Activated CD4-positive, alpha-beta T cell treated with anti-CD3 and anti-CD28 coated beads, Interleukin-2, amount 10 ng/mL, durations not matched to agents 24 days and 14 days (primary cell): ENCODE data around the gene PHF14. TPM values are rescaled to one million over a fixed set of nuclear protein-coding genes. Genes with fewer than 3 reads are reported as not detected.

Source experiments
- DNase-seq: peaks from one replicate; pipeline ENCODE4 v3.0.0; 2022
- H3K27ac Mint-ChIP-seq: one replicate; pipeline ENCODE4 v1.8.0; 2022; ENCODE audit warnings: mild to moderate bottlenecking, mixed read lengths
- H3K27me3 Mint-ChIP-seq: one replicate; pipeline ENCODE4 v1.8.0; 2022; ENCODE audit warnings: mixed read lengths
- H3K36me3 Mint-ChIP-seq: one replicate; pipeline ENCODE4 v1.8.0; 2022; ENCODE audit warnings: low read depth, mild to moderate bottlenecking, mixed read lengths
- H3K4me1 Mint-ChIP-seq: one replicate; pipeline ENCODE4 v1.8.0; 2021; ENCODE audit warnings: mixed read lengths
- H3K4me3 Mint-ChIP-seq: one replicate; pipeline ENCODE4 v1.8.0; 2022; ENCODE audit warnings: mild to moderate bottlenecking, moderate library complexity, mixed read lengths
- H3K9me3 Mint-ChIP-seq: one replicate; pipeline ENCODE4 v1.8.0; 2021; ENCODE audit warnings: mixed read lengths
- intact Hi-C: fragments of 100-400 bp; cut with micrococcal nuclease; formaldehyde crosslinking; loops from one replicate; pipeline ENCODE4 v1.15.1; 2023
- total RNA-seq: library from RNA; stranded (reverse); gene quantifications from 2 replicates; pipeline ENCODE4 v1.2.3, GENCODE V29; 2022

Gene PHF14
- total RNA-seq, 1 donor from 2014 or later, result 42.7 TPM

DNA sequence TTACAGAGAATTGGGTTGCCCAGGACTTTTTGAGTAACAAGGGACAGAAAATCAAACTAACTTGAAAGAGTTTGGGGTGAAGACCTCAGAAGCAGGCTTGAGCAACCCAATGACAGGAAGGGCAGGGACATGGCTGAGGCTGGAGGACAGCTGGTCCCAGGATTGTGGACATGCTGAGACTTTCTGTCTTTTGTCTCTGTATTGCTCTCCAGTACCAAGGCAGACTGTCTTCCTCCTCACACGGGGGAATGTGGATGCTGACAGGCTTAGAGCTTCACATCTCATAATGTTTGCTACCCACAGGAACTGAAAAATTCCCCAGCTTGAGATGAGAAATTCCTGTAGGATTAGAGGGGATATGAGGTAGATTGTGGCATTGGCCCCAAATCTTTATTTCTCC lies 229.6 kb downstream of the PHF14 start:
- Mint-ChIP-seq H3K4me3 (no peak overlapping the region), H3K9me3 (no peaks in the 10 kb centered on the region), H3K27ac (no peak overlapping the region), H3K4me1 (no peaks in the 10 kb centered on the region), H3K36me3 (no peaks in the 10 kb centered on the region), H3K27me3 (no peaks in the 10 kb centered on the region)
- DNase-seq, result no peak
- intact Hi-C loops, result no loop called here

DNA sequence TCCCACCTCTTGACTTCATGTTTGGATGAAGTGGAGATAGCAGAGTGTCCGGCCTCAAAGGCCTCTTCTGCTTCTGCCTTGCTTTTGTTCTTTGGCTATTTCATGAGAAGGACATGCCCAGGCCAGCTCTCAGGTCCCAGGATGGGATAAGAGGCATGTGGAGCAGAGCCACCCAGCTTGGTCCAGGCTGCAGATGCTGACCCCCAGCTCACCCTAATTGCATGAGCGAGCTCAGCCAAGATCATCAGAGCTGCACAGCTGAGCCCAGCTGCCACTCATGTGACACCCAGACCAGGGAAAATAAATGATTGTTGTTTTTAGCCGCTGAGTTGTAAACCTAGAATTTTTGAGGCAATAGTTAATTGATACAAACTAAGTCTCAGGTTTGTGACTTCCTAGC lies 230.0 kb downstream of the PHF14 start:
- H3K4me1 Mint-ChIP-seq, result no peaks in the 10 kb centered on the region
- H3K27me3 Mint-ChIP-seq, result no peaks in the 10 kb centered on the region
- no peaks in the 10 kb centered on the region for H3K36me3 Mint-ChIP-seq
- intact Hi-C loops, result no loop called here
- no peak overlapping the region for H3K4me3 Mint-ChIP-seq
- no peak for DNase-seq
- H3K9me3 Mint-ChIP-seq, result no peaks in the 10 kb centered on the region
- no peak overlapping the region for H3K27ac Mint-ChIP-seq

DNA sequence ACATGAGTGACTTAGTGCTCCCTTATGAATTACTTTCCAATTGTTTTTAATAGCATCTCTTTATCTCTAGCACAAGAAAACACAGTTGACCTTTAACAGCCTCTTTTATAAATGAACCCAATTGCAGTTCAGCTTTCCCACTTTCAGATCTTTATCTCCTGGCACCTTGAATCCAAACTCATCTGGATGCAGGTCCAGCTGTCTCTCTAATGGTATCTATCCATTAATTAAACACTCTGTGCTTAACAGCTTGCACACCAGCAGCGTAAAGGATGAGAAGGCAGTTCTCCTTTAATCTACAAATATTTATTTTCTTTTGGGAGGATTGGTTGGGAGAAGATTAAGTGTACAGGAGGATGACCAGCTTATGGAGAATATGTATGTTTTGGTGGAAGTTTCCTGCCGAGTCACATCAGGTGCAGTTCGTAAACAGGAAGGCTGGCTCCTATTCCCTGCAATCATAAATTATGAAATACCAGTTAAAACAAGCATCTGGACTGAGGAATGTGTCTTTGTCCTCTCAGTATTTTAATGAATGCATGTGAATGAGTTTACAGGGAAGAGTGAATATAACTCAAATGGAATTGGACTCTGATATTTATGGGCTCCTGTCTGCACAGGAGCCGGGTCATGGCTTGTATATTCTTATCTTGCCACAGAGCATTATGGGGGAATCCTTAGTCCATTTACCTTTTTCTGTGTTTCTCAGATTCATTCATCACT lies 232.7 kb downstream of the PHF14 start:
- H3K27ac Mint-ChIP-seq, result no peak overlapping the region
- H3K4me3 Mint-ChIP-seq, result no peak overlapping the region
- H3K27me3 Mint-ChIP-seq, result no peaks in the 10 kb centered on the region

DNA sequence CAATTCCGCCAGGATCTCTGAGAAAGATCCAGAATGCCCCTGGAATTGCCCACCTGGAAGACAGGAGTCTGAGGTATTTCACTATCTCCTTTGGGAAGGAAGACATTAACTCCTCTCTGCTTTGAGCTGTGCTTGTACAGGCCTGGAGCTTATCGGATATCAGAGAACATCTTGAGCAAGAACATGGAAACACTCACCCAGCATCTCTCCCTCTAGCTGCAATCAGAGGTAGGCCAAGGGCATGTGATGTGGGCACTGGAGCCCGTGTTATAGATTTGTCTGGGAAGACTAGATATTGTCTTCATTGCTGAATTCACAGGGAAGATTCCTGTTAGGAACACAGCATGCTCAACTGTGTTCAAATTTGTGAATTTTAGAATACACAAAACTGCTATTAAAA lies 233.9 kb downstream of the PHF14 start:
- H3K4me1 Mint-ChIP-seq, result peaks cover 6% of the 10 kb centered on the region
- H3K27ac Mint-ChIP-seq, result no peak overlapping the region
- H3K4me3 Mint-ChIP-seq, result no peak overlapping the region
- no peaks in the 10 kb centered on the region for H3K9me3 Mint-ChIP-seq
- no peaks in the 10 kb centered on the region for H3K36me3 Mint-ChIP-seq
- H3K27me3 Mint-ChIP-seq, result no peaks in the 10 kb centered on the region
- intact Hi-C loops, result no loop called here
- no peak for DNase-seq

More for the DNA sequence above, 232.7 kb downstream of the PHF14 start:
- DNase-seq, result no peak
- Mint-ChIP-seq H3K36me3 (no peaks in the 10 kb centered on the region), H3K9me3 (no peaks in the 10 kb centered on the region), H3K4me1 (peaks cover 6% of the 10 kb centered on the region)
- intact Hi-C loops, result no loop called here

DNA sequence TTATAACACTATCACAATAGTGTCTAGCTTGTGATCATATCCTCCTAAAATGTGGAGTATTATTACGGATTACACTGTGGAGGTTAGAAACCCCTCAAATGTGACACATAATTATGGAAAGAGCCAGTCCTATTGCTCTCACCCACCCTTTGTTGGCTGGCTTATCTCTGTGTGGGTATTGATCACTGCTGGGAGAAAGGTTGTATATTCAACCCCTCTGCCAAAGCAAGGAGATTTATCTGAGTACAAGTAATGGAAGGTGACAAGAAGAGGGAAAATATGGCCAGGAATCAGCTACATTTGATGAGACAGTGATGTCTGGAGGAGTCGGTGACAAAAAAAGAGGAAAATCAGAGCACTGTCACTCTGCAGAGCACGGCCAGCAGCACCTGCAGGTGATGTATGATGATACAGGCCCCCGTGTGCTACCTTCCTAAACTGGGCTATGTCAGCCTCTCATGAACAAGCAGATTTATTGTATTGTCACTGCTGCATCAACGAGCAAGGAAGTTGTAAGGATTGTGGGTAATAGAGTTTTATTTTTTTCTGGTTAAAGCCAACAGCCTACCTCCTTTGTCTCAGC lies 235.3 kb downstream of the PHF14 start:
- Mint-ChIP-seq H3K4me3 (no peak overlapping the region), H3K27ac (no peak overlapping the region), H3K36me3 (no peaks in the 10 kb centered on the region), H3K9me3 (no peaks in the 10 kb centered on the region), H3K27me3 (no peaks in the 10 kb centered on the region), H3K4me1 (peaks cover 6% of the 10 kb centered on the region)
- no peak for DNase-seq
- intact Hi-C loops, result no loop called here

DNA sequence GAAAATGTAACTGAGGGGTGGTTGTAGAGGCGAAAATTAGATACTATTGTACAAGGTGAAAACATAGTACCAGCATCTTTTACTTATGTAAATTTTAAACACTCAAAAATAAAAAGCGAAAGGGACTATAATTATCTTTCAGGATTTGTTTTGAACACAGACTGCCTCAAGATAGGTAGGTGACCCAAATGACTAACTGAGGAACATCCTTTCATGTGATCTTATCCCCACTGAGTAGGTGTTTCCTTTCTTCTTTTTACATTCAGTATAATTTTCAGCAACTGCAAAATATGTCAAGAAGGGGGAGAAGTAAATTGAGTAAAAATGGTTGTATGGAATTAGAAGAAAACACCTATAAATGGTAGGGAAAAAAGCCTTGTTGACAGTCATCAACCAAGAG lies 236.7 kb downstream of the PHF14 start:
- Mint-ChIP-seq H3K9me3 (no peaks in the 10 kb centered on the region), H3K36me3 (no peaks in the 10 kb centered on the region), H3K27me3 (no peaks in the 10 kb centered on the region), H3K4me1 (peaks cover 6% of the 10 kb centered on the region), H3K27ac (no peak overlapping the region), H3K4me3 (peak overlapping the region; percentile 22)
- DNase-seq, result no peak
- intact Hi-C loops, result loop anchor here (1.0 kb wide), 1 partner anchor 90 kb away; no protein-coding TSS in a partner anchor

DNA sequence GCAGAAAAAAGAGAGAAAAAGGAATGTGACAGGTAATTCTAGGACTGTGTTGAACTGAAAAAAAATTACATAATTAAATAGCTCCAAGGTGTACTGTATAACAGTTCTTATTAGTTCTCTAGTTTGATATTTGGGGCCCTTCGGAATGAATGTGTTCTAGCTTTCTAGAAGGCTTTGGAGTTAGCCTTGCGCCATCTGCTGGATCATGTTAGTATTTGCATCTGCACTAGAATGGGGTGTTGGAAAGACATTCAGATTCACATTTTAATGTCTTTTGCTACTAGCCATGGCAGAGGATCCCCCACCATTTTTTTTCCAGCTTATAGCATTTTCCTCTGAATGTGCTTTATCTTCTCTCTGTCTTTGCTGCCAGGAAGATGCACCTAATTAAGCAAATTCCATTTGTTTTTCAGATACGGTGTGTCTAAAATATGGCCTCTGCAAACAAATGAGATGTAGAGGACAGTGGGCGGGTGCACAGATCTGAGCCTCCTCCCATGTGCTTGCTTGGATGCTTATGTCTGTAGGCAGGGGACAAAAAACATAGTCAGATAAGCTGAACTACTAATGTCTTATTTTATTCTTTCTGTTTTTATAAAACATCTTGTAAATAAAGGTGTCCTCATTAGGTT lies 238.5 kb downstream of the PHF14 start:
- no peaks in the 10 kb centered on the region for H3K27me3 Mint-ChIP-seq
- no peak overlapping the region for H3K27ac Mint-ChIP-seq
- H3K4me3 Mint-ChIP-seq, result no peak overlapping the region
- no peaks in the 10 kb centered on the region for H3K9me3 Mint-ChIP-seq
- DNase-seq, result peak; percentile 83
- peaks cover 6% of the 10 kb centered on the region for H3K4me1 Mint-ChIP-seq
- intact Hi-C loops, result loop anchor here (1.0 to 2.0 kb wide), 3 partner anchors 237 to 323 kb away; a partner anchor contains a TSS
- no peaks in the 10 kb centered on the region for H3K36me3 Mint-ChIP-seq

DNA sequence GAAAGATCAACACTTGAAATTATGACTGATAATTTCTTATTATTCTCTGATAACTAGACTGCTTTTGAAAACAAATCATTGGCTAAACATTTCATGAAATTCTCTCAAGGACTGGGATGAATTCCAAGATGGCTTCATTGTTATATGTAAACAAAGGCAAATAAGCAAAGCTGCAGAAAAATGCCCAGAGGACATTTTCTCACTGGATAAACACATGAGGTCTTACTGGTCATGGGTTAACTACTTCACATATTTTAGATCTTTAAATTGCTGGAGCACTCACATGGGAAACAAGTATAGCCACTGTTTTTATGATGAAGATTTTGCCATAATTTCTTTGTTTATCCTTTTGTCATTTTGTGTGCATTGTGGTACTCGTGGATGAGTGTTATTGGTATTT lies 239.1 kb downstream of the PHF14 start:
- no peak overlapping the region for H3K27ac Mint-ChIP-seq
- H3K9me3 Mint-ChIP-seq, result no peaks in the 10 kb centered on the region
- H3K4me1 Mint-ChIP-seq, result peaks cover 6% of the 10 kb centered on the region
- intact Hi-C loops, result loop anchor here (1.0 to 2.0 kb wide), 4 partner anchors 29 to 324 kb away; a partner anchor contains a TSS
- no peaks in the 10 kb centered on the region for H3K27me3 Mint-ChIP-seq
- no peaks in the 10 kb centered on the region for H3K36me3 Mint-ChIP-seq
- no peak overlapping the region for H3K4me3 Mint-ChIP-seq
- no peak for DNase-seq

DNA sequence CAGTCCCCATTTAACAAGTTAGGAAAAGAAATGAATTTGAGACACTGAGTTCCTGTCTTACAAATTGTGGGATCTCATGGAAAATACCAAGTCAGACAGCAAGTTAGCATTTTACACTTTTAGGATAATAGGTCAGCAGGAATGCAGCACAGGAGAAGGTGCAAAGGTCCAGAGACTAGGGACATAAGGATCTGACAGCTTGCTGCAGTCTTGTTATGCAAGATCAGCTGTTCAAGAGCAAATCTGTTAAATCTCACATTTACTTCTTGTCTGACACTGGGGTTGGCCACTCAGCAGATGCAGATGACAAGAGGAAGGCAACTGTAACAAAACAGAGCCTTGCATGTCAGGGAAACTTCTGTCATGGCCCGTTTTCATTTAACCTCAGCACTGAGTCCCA lies 239.6 kb downstream of the PHF14 start:
- Mint-ChIP-seq H3K9me3 (no peaks in the 10 kb centered on the region), H3K4me3 (no peak overlapping the region), H3K27ac (no peak overlapping the region), H3K4me1 (peaks cover 6% of the 10 kb centered on the region), H3K36me3 (no peaks in the 10 kb centered on the region), H3K27me3 (no peaks in the 10 kb centered on the region)
- DNase-seq, result no peak
- intact Hi-C loops, result loop anchor here (1.0 to 2.0 kb wide), 3 partner anchors 29 to 324 kb away; no protein-coding TSS in a partner anchor

DNA sequence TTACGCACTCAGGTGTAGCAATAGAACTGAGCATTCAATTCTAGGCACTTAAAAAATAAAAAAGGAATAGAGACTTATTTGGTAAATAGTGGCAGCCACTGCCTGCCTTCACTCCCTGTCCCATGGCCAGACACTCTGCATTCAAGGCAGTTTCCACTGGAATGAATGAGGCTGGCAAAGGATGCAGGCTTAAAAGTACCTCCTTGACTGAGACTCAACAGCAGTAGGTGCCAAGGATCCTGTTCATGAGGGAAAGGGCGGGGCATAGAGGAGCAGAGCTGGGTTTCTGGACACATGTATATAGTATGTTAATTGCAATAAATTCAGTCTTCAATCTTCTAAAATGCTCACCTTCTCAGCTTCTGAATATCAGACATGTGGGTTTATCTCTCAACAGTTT lies 242.6 kb downstream of the PHF14 start:
- Mint-ChIP-seq H3K27ac (no peak overlapping the region), H3K4me3 (no peak overlapping the region), H3K4me1 (no peaks in the 10 kb centered on the region), H3K27me3 (peaks cover 1% of the 10 kb centered on the region), H3K36me3 (no peaks in the 10 kb centered on the region), H3K9me3 (no peaks in the 10 kb centered on the region)
- intact Hi-C loops, result no loop called here
- no peak for DNase-seq

DNA sequence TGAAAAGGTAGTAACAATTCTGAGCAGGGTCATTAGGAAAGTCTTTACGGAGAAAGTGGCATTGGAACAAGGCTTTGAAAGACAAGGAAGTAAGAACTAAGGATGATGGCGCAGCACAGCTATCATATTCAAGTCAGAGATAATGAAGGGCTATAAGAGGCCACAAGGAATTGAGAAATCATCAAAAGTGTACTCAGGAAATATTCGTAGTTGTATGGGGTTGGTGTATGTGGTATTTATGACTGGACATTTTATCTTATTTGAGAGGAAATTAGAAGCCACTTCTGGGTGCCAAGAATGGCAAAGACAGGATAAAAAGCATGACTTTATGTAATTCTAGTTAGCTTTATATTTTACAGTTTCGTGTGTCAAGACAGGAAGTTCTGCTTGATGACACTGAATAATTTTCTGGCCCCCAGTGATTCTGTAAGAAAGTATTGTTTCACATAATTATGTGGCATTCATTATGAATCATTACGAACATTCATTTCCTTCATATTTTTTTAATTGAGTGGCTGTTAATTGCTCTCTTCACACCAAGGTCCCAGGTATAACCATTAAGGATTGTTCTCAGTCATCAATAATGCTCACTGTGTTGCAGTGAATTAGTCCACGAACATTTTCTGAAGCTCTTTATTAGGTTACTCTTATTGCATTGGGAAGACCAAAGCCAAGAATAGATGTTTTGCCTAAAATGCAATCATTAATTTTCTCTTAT lies 244.3 kb downstream of the PHF14 start:
- Mint-ChIP-seq H3K27ac (no peak overlapping the region), H3K27me3 (peaks cover 1% of the 10 kb centered on the region), H3K4me1 (no peaks in the 10 kb centered on the region), H3K9me3 (no peaks in the 10 kb centered on the region), H3K36me3 (no peaks in the 10 kb centered on the region), H3K4me3 (no peak overlapping the region)
- no peak for DNase-seq
- intact Hi-C loops, result no loop called here
